ENCODE data around the gene GPATCH1.

GRCh38 chr19:33171222-33171795, 90.3 kb downstream of the GPATCH1 start:
- no peak for TF ChIP-seq GABPA (IDR thresholded peaks at IDR 0.05; ENCODE audit: low read depth, low read length)
- TF ChIP-seq GABPA (CRISPR knock-in tag; IDR thresholded peaks at IDR 0.05; ENCODE audit: low read depth), result no peak
- TF ChIP-seq EZH2 (conservative IDR thresholded peaks at IDR 0.05; ENCODE audit: low read depth, low read length), result no peak
- TF ChIP-seq ZNF18 (CRISPR knock-in tag; IDR thresholded peaks at IDR 0.05; ENCODE audit: insufficient replicate concordance), result no peak
